ENCODE measurements around the gene PTPRA. TPM values are rescaled to one million over a fixed set of nuclear protein-coding genes. Genes with fewer than 3 reads are reported as not detected.

The PTPRA gene
- total RNA-seq, 1 donor from 2014 or later = 43.6 TPM

DNA sequence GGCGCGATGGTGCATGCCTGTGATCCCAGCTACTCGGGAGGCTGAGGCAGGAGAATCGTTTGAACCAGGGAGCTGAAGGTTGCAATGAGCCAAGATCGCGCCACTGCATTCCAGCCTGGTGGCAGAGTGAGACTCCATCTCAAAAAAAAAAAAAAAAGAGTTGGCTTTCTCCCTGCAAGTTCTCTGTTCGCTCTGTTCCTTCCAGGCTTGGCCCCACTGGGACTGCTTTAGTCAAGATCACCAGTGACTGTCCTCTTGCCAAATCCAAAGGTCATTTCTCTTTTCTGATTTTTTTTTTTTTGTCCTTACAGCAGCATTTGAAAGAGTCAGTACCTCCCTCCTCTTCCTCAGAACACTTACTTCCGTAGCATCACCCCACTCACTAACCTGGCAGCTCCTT is 159.3 kb downstream of the PTPRA start:
- DNase-seq (no peak), ATAC-seq (ENCODE audit: low read depth) (no peak)
- ChIA-PET POLR2A (interaction anchor here (0.7 to 1.4 kb wide), 2 partner anchors 13 to 71 kb away, joined by 4 read pairs; partner anchors contain the start of gene MRPS26), CTCF (no interaction called here)
- Mint-ChIP-seq H3K36me3 (ENCODE audit: low read depth) (peaks cover 61% of the 10 kb centered on the region), H3K9me3 (no peaks in the 10 kb centered on the region), H3K27me3 (no peaks in the 10 kb centered on the region), H3K4me1 (no peaks in the 10 kb centered on the region), H3K27ac (no peak overlapping the region), H3K4me3 (no peak overlapping the region)
- TF ChIP-seq, protein P1, sequence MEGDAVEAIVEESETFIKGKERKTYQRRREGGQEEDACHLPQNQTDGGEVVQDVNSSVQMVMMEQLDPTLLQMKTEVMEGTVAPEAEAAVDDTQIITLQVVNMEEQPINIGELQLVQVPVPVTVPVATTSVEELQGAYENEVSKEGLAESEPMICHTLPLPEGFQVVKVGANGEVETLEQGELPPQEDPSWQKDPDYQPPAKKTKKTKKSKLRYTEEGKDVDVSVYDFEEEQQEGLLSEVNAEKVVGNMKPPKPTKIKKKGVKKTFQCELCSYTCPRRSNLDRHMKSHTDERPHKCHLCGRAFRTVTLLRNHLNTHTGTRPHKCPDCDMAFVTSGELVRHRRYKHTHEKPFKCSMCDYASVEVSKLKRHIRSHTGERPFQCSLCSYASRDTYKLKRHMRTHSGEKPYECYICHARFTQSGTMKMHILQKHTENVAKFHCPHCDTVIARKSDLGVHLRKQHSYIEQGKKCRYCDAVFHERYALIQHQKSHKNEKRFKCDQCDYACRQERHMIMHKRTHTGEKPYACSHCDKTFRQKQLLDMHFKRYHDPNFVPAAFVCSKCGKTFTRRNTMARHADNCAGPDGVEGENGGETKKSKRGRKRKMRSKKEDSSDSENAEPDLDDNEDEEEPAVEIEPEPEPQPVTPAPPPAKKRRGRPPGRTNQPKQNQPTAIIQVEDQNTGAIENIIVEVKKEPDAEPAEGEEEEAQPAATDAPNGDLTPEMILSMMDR (IDR thresholded peaks at IDR 0.05) = no peak
- intact Hi-C loops (cut with micrococcal nuclease) = no loop called here

DNA sequence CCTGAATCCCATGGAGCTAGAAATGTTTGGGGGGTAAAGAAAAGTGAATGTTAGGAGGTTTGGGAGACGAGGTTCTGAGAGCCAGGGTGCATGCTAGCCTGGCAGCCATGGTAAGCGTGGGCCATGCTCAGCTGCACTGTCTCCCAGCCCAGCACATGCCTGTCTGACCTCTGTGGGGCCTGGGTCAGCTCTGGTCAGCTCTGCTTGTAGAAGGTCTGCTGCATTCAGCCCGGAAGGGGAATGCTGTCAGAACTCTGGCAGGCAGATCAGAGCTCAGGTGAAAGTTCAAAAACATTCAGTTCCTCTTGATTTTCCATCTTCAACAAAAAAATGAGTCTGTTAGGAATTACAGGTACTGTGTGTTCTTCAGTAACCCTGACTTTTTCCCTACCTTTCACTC is 164.4 kb downstream of the PTPRA start:
- peaks cover 60% of the 10 kb centered on the region for H3K36me3 Mint-ChIP-seq (ENCODE audit: low read depth)
- no peaks in the 10 kb centered on the region for H3K4me1 Mint-ChIP-seq
- TF ChIP-seq, protein P1 (IDR thresholded peaks at IDR 0.05) = no peak
- no peak overlapping the region for H3K27ac Mint-ChIP-seq
- ChIA-PET POLR2A (no interaction called here), CTCF (no interaction called here)
- H3K4me3 Mint-ChIP-seq = no peak overlapping the region
- intact Hi-C loops (cut with micrococcal nuclease) = no loop called here
- no peak for ATAC-seq (ENCODE audit: low read depth)
- H3K27me3 Mint-ChIP-seq = no peaks in the 10 kb centered on the region
- DNase-seq = no peak
- H3K9me3 Mint-ChIP-seq = no peaks in the 10 kb centered on the region

DNA sequence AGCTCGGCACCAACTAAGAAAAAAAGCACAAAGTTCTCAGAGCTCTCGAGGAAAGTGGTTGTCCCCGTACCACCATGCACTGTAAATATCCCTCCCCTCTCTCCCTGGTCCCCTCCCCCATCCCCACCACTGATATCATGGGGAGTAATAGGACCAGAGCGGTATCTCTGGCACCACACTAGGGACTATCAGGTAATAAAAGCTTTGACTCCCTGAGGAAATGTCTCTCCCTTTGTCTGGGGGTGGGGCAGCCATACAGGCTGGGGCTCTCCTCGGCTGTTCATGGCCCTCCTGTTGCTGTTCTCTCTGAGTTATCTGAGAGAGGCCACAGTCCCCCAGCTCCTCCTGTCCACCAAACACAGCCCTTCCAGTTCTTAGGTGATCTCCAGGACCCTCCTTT is 165.2 kb downstream of the PTPRA start:
- no peak for ATAC-seq (ENCODE audit: low read depth)
- intact Hi-C loops (cut with micrococcal nuclease) = no loop called here
- CTCF ChIA-PET = no interaction called here

DNA sequence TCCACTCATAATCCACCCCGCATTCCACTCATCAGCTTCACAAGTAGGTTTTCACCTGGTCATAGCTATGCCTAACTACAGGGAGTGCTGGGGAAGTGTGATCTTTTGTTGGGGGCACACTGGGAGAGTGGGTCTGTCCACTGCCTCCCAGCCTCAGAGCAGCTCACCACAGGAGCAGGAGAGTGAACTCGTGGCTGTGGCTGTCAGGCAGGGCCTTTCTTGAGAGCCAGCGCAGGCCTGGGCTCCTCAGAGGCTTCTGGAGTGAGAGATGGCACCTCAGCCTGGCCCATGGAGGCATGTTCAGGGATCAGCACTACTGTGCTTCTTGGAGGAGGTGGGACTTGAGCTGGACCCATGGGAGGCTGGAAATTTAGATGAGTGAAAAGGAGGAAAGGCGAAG is 166.1 kb downstream of the PTPRA start:
- DNase-seq (no peak), ATAC-seq (ENCODE audit: low read depth) (no peak)
- TF ChIP-seq, protein P1 (IDR thresholded peaks at IDR 0.05) = no peak
- Mint-ChIP-seq H3K4me3 (no peak overlapping the region), H3K27me3 (no peaks in the 10 kb centered on the region), H3K4me1 (no peaks in the 10 kb centered on the region), H3K9me3 (no peaks in the 10 kb centered on the region), H3K27ac (no peak overlapping the region), H3K36me3 (ENCODE audit: low read depth) (peaks cover 57% of the 10 kb centered on the region)
- ChIA-PET CTCF (interaction anchor here (0.7 kb wide), 1 partner anchor 14 kb away, joined by 3 read pairs; no protein-coding TSS in a partner anchor), POLR2A (no interaction called here)
- intact Hi-C loops (cut with micrococcal nuclease) = no loop called here

More for the DNA sequence above, 165.2 kb downstream of the PTPRA start:
- H3K4me3 Mint-ChIP-seq = no peak overlapping the region
- H3K4me1 Mint-ChIP-seq = no peaks in the 10 kb centered on the region
- no peak overlapping the region for H3K27ac Mint-ChIP-seq
- peaks cover 60% of the 10 kb centered on the region for H3K36me3 Mint-ChIP-seq (ENCODE audit: low read depth)
- TF ChIP-seq, protein P1 (IDR thresholded peaks at IDR 0.05) = no peak
- POLR2A ChIA-PET = no interaction called here
- DNase-seq = no peak
- no peaks in the 10 kb centered on the region for H3K27me3 Mint-ChIP-seq
- H3K9me3 Mint-ChIP-seq = no peaks in the 10 kb centered on the region

DNA sequence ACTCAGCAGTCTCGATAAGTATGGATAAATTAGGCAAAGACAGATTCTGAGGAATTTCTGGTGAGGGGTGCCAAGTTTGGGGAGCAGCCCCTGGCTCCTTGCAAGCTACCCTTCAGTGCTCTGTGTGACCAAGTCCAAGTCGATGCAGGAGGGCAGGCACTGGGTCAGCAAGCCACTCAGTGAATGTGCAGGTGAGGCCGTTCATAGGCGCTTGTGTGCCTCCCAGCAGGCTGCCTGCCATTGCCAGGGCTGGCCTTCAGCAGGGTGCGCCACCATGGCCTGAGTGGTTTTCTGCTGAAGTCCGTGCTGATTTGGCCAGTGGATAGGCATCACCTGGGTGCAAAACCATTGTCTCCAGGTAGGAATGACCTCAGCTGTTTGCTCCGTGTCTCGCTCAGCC is 166.8 kb downstream of the PTPRA start:
- no peaks in the 10 kb centered on the region for H3K27me3 Mint-ChIP-seq

More for the DNA sequence above, 166.8 kb downstream of the PTPRA start:
- Mint-ChIP-seq H3K4me1 (peaks cover 3% of the 10 kb centered on the region), H3K36me3 (ENCODE audit: low read depth) (peaks cover 50% of the 10 kb centered on the region), H3K9me3 (no peaks in the 10 kb centered on the region), H3K27ac (no peak overlapping the region), H3K4me3 (no peak overlapping the region)
- ATAC-seq (ENCODE audit: low read depth) = no peak
- POLR2A ChIA-PET = no interaction called here
- no peak for DNase-seq
- intact Hi-C loops (cut with micrococcal nuclease) = loop anchor here (10.0 kb wide), 1 partner anchor 975 kb away; the partner anchor contains the start of gene RNF24
- TF ChIP-seq, protein P1 (IDR thresholded peaks at IDR 0.05) = no peak
- CTCF ChIA-PET = no interaction called here

Measured in activated B cell treated with CpG ODN at 0.5 μM for 24 hours (primary cell).